Endothelial cell of umbilical vein (primary cell): Measurements from ENCODE around the gene C14orf119. TPM values are rescaled to one million over a fixed set of nuclear protein-coding genes. Genes with fewer than 3 reads are reported as not detected.

Experiments used
- BruUV-seq: library from RNA; stranded (reverse); fragments of 400-500 nt; replicated peaks from 2 replicates; lab custom pipeline; 2021; lab: Mats Ljungman, UMichigan
- CTCF ChIA-PET: fragments of 300-600, 350-600 bp; sonication (Branson Sonifier 250); formaldehyde crosslinking; loops from one replicate; lab custom pipeline; 2021; ENCODE audit warnings: antibody characterized with exemption, inconsistent platforms; lab: Charles Lee
- POLR2A ChIA-PET: fragments of 300-600, 350-600 bp; sonication (Branson Sonifier 250); formaldehyde crosslinking; loops from one replicate; lab custom pipeline; 2021; ENCODE audit warnings: antibody characterized with exemption, inconsistent platforms; lab: Charles Lee
- DNase-seq: peaks from one replicate; pipeline ENCODE4 v3.0.0-alpha.2; 2011; ENCODE audit warnings: low read depth, low spot score
- FAIRE-seq: peaks from 2 replicates; lab custom pipeline; 2011; peaks lifted over from hg19 to GRCh38; lab: Jason Lieb, UNC
- H2AFZ ChIP-seq: 2 replicates; pipeline ENCODE4 v1.6.0; 2012; ENCODE audit warnings: low read depth, low read length, control low read depth, inconsistent platforms
- H3K27ac ChIP-seq: 2 replicates; pipeline ENCODE4 v1.5.1; 2011; ENCODE audit warnings: low read depth, mild to moderate bottlenecking, control low read depth, low read length, moderate library complexity; ENCODE audit not compliant: insufficient read depth
- H3K27me3 ChIP-seq, 2 experiments: 2 replicates each; pipeline versions ENCODE4 v1.6.0 to v1.6.1; 2011; ENCODE audit warnings: low read length in 2 of 2, mixed read lengths in 1 of 2; ENCODE audit not compliant: control insufficient read depth in 2 of 2, insufficient read depth in 2 of 2
- H3K36me3 ChIP-seq, 2 experiments: 2 replicates in 1 of 2; 3 replicates in 1 of 2; pipeline ENCODE4 v1.5.1; 2011; ENCODE audit warnings: low read length in 2 of 2, mild to moderate bottlenecking in 1 of 2, moderate library complexity in 1 of 2; ENCODE audit not compliant: control insufficient read depth in 2 of 2, insufficient read depth in 2 of 2; ENCODE audit errors: extremely low read depth in 1 of 2
- H3K4me1 ChIP-seq: 3 replicates; pipeline ENCODE4 v1.5.1; 2011; ENCODE audit warnings: mild to moderate bottlenecking, low read length; ENCODE audit not compliant: control insufficient read depth, insufficient read depth; ENCODE audit errors: extremely low read depth
- H3K4me2 ChIP-seq: 2 replicates; pipeline ENCODE4 v1.6.1; 2011; ENCODE audit warnings: low read length, control low read depth, mixed read lengths; ENCODE audit not compliant: insufficient read depth
- H3K4me3 ChIP-seq, 3 experiments: fragments of 200-600 bp in 1 of 3; sonication (generic), shearing (Covaris generic) in 1 of 3; replicated peaks in 1 of 3; 2 replicates each; pipeline ENCODE4 v1.5.1; 2011 to 2016; ENCODE audit warnings: control low read depth in 3 of 3, low read length in 3 of 3, mild to moderate bottlenecking in 2 of 3, inconsistent platforms in 1 of 3, low read depth in 1 of 3, moderate library complexity in 1 of 3; ENCODE audit not compliant: insufficient read depth in 1 of 3
- H3K79me2 ChIP-seq: 2 replicates; pipeline ENCODE4 v1.6.0; 2012; ENCODE audit warnings: low read length, inconsistent platforms; ENCODE audit not compliant: control insufficient read depth, insufficient read depth
- H3K9ac ChIP-seq: replicated peaks from 2 replicates; pipeline ENCODE3; 2011; ENCODE audit warnings: low read length, control low read depth; ENCODE audit not compliant: insufficient read depth; ENCODE audit errors: extremely low read depth
- H3K9me1 ChIP-seq: replicated peaks from 3 replicates; pipeline ENCODE4 v1.6.0; 2011; ENCODE audit warnings: mild to moderate bottlenecking, low read length; ENCODE audit not compliant: control insufficient read depth, insufficient read depth; ENCODE audit errors: extremely low read depth
- H3K9me3 ChIP-seq: replicated peaks from 2 replicates; pipeline ENCODE4 v1.5.1; 2012; ENCODE audit warnings: low read length, inconsistent platforms; ENCODE audit not compliant: control insufficient read depth, insufficient read depth
- H4K20me1 ChIP-seq: replicated peaks from 2 replicates; pipeline ENCODE3; 2011; ENCODE audit warnings: mild to moderate bottlenecking, low read length; ENCODE audit not compliant: control insufficient read depth, insufficient read depth; ENCODE audit errors: extremely low read depth
- EZH2 ChIP-seq: IDR thresholded peaks from 2 replicates; pipeline ENCODE4 v1.6.1; 2012; ENCODE audit warnings: borderline replicate concordance, low read depth, mild to moderate bottlenecking, moderate library complexity, low read length, inconsistent platforms; ENCODE audit not compliant: severe bottlenecking
- FOS ChIP-seq: IDR thresholded peaks from 2 replicates; pipeline ENCODE4 v1.6.1; 2011; ENCODE audit warnings: mild to moderate bottlenecking, low read length, moderate library complexity, borderline replicate concordance; ENCODE audit not compliant: insufficient read depth
- GATA2 ChIP-seq: IDR thresholded peaks from 2 replicates; pipeline ENCODE4 v1.7.0; 2011; ENCODE audit warnings: low read depth, mild to moderate bottlenecking, moderate library complexity, mixed read lengths, low read length; ENCODE audit not compliant: insufficient read length, insufficient read depth
- JUN ChIP-seq: IDR thresholded peaks from 2 replicates; pipeline ENCODE4 v1.6.1; 2011; ENCODE audit warnings: borderline replicate concordance, low read depth; ENCODE audit not compliant: insufficient read length, insufficient read depth
- MYC ChIP-seq: IDR thresholded peaks from one replicate; pipeline ENCODE4 v1.6.1; 2011; ENCODE audit warnings: mild to moderate bottlenecking, low read depth, low read length
- POLR2A ChIP-seq: IDR thresholded peaks from 2 replicates; pipeline ENCODE4 v1.6.1; 2012; ENCODE audit warnings: low read depth, mild to moderate bottlenecking, control low read depth, low read length
- POLR2AphosphoS5 ChIP-seq: IDR thresholded peaks from 2 replicates; pipeline ENCODE4 v1.6.1; 2012; ENCODE audit warnings: low read depth, mild to moderate bottlenecking, control low read depth, low read length, moderate library complexity; ENCODE audit not compliant: insufficient read depth
- dilution Hi-C: fragments of 300-500 bp; cut with MboI; formaldehyde crosslinking; loops from one replicate; pipeline ENCODE4 v1.15.0; 2019; ENCODE audit warnings: low sequenced_read_pairs; ENCODE audit not compliant: extremely low pct_ligation_motif_present
- intact Hi-C: fragments of 100-400 bp; cut with micrococcal nuclease; formaldehyde crosslinking; loops from one replicate; pipeline ENCODE4 v1.10.0; 2022
- polyA plus RNA-seq, 4 experiments: library from polyadenylated mRNA; depleted of rRNA in 3 of 4; stranded (reverse) in 3 of 4; unstranded in 1 of 4; fragments of >200 nt; gene quantifications; 2 replicates each; pipeline versions ENCODE4 v1.2.1 to v1.2.3, GENCODE V29; 2011 to 2012; ENCODE audit warnings: missing spikeins in 1 of 4
- total RNA-seq: library from RNA; stranded (reverse); gene quantifications from 2 replicates; pipeline ENCODE4 v1.2.3, GENCODE V29; 2021
- TF ChIP-seq, protein P1 (sequence below), 2 donors: IDR thresholded peaks; 1 replicate in 1 of 2; 2 replicates in 1 of 2; pipeline ENCODE4 v1.5.1; 2011; ENCODE audit warnings: low read length in 2 of 2, mild to moderate bottlenecking in 2 of 2, moderate library complexity in 2 of 2, control low read depth in 1 of 2, inconsistent platforms in 1 of 2, low read depth in 1 of 2; ENCODE audit not compliant: insufficient read depth in 1 of 2; ENCODE audit errors: extremely low read depth in 1 of 2
- TF ChIP-seq, protein P2 (sequence below): IDR thresholded peaks from 2 replicates; pipeline ENCODE4 v1.6.1; 2011; ENCODE audit not compliant: insufficient read depth, insufficient read length

C14orf119 gene
- total and polyA plus RNA-seq, 2 donors (not counting 3 experiments of a cell fraction or from before 2014, with no cell fraction given) = 58.3 to 60.5 TPM

DNA sequence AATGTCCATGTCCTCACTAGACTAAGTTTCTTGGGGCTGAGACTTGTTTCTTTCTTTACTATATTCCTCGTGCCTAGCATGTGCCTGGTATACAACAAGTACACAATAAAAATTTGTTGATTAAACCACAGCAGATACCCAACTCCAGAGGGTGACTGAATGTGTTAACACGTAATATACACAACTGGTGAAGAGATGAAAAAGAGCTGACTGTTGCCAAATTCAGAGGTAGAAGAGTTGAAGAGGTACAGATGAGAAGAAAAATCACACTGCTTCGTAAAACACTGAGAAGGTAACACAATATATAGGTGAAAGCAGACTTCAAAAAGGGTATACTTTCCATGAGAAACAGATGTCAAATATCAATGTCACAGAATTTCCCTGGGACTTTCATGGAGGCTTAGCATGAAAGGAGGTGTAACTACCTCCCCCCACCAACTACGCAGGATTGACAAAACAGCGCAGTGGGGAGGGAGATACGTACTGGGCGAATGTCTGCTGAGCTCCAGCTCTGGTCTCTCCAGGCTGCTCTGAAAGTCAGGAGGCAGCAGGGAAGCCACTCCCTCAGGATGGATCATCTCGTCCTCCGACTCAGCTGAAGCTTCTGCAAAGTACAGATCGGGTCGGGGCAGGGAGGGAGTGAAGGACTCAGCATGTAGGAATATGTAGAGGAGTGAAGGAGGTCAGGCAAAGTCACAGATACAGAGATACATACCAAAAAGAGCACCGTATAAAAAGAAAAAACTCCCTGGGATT, 5.6 kb upstream of the C14orf119 start:
- H3K27ac ChIP-seq = no peak overlapping the region
- H3K9ac ChIP-seq = no peak overlapping the region
- H3K4me2 ChIP-seq = no peak overlapping the region
- H3K9me3 ChIP-seq = no peaks in the 10 kb centered on the region
- no peak for DNase-seq
- intact Hi-C loops (no loop called here), dilution Hi-C loops (no loop called here)
- H3K9me1 ChIP-seq = no peaks in the 10 kb centered on the region
- CTCF ChIA-PET = interaction anchor here (1.0 to 4.6 kb wide), 7 partner anchors 9 to 103 kb away, joined by 3 to 43 read pairs (median 8); no protein-coding TSS in a partner anchor
- no peak overlapping the region for H3K4me3 ChIP-seq
- TF ChIP-seq GATA2 = no peak
- no peak for TF ChIP-seq MYC
- no peak for TF ChIP-seq FOS
- no peak for TF ChIP-seq EZH2
- TF ChIP-seq, protein P1, sequence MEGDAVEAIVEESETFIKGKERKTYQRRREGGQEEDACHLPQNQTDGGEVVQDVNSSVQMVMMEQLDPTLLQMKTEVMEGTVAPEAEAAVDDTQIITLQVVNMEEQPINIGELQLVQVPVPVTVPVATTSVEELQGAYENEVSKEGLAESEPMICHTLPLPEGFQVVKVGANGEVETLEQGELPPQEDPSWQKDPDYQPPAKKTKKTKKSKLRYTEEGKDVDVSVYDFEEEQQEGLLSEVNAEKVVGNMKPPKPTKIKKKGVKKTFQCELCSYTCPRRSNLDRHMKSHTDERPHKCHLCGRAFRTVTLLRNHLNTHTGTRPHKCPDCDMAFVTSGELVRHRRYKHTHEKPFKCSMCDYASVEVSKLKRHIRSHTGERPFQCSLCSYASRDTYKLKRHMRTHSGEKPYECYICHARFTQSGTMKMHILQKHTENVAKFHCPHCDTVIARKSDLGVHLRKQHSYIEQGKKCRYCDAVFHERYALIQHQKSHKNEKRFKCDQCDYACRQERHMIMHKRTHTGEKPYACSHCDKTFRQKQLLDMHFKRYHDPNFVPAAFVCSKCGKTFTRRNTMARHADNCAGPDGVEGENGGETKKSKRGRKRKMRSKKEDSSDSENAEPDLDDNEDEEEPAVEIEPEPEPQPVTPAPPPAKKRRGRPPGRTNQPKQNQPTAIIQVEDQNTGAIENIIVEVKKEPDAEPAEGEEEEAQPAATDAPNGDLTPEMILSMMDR (IDR thresholded peaks at IDR 0.05; ENCODE audit: extremely low read depth in 1 of 2, insufficient read depth in 1 of 2, low read depth in 1 of 2, low read length in 2 of 2) = no peak
- no peak for TF ChIP-seq POLR2AphosphoS5
- TF ChIP-seq, protein P2, sequence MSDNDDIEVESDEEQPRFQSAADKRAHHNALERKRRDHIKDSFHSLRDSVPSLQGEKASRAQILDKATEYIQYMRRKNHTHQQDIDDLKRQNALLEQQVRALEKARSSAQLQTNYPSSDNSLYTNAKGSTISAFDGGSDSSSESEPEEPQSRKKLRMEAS = no peak
- no peak for TF ChIP-seq POLR2A
- no peak for TF ChIP-seq JUN
- H4K20me1 ChIP-seq = peaks cover 4% of the 10 kb centered on the region
- peaks cover 69% of the 10 kb centered on the region for H3K79me2 ChIP-seq
- POLR2A ChIA-PET = no interaction called here
- H3K27me3 ChIP-seq = no peaks in the 10 kb centered on the region
- peaks cover 10 to 44% of the 10 kb centered on the region in 2 experiments for H3K36me3 ChIP-seq
- H3K4me1 ChIP-seq = peaks cover 26% of the 10 kb centered on the region
- no peak for FAIRE-seq
- no peak overlapping the region for H2AFZ ChIP-seq
- BruUV-seq = no TSS peak
